PFSK-1 (cell line): ENCODE measurements around the gene USP32.

Experiments
- FOXP2 ChIP-seq: optimal IDR thresholded peaks from 2 replicates; pipeline ENCODE3; 2011; ENCODE audit warnings: borderline replicate concordance, control low read depth, inconsistent platforms; ENCODE audit not compliant: insufficient read depth; ENCODE audit errors: extremely low read length, extremely low read depth
- POLR2AphosphoS5 ChIP-seq: IDR thresholded peaks from 2 replicates; pipeline ENCODE4 v1.6.1; 2012; ENCODE audit warnings: low read depth, mild to moderate bottlenecking, control low read depth, low read length, moderate library complexity
- SIN3A ChIP-seq: IDR thresholded peaks from 2 replicates; pipeline ENCODE4 v1.6.1; 2012; ENCODE audit warnings: mild to moderate bottlenecking, low read length, moderate library complexity, borderline replicate concordance; ENCODE audit not compliant: insufficient read depth
- TAF1 ChIP-seq: IDR thresholded peaks from 2 replicates; pipeline ENCODE4 v1.6.1; 2012; ENCODE audit warnings: low read length, control low read depth, borderline replicate concordance; ENCODE audit not compliant: insufficient read depth
- TF ChIP-seq, protein P1 (sequence below), 2 experiments: IDR thresholded peaks; 2 replicates each; pipeline versions ENCODE4 v1.6.1 to v1.8.0; 2011 to 2012; ENCODE audit warnings: low read depth in 2 of 2, low read length in 2 of 2, control low read depth in 1 of 2, inconsistent platforms in 1 of 2, mild to moderate bottlenecking in 1 of 2, moderate library complexity in 1 of 2; ENCODE audit not compliant: insufficient read depth in 1 of 2

Gene USP32

DNA sequence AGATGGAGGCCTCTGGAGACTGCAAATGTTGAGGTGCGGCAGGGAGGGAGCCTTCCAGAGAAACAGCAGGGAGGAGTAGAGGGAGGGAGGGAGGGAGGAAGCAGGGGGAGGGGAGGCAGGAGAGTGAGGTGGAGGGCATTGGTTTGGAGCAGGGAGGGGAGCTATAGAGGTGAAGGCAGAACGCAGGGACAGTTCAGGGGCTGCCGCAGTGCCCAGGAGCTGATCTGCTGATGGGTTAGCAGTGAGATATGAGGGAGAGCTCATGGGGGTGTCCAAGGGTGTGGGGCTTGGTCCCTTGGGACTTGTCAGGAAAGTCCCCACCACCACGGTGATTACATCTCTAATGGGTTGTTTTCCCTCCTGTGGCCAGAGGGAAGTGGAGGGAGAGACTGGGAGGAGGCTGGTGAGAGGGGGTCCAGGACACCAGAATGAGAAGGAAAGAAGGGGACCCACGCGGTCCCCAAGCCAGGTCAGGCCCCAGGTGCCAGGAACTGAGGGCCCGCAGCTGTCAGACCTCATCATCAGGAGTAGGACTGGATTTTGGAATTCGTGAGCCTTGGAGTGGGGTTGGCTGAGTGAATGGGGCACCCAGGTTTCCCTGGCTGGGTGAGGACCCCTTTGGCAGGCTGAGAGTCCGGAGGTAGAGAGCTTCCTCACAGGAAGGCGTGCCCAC, 231.0 kb downstream of the USP32 start:
- TF ChIP-seq TAF1 (no peak), FOXP2 (no peak), POLR2AphosphoS5 (no peak), SIN3A (no peak)
- TF ChIP-seq, protein P1, sequence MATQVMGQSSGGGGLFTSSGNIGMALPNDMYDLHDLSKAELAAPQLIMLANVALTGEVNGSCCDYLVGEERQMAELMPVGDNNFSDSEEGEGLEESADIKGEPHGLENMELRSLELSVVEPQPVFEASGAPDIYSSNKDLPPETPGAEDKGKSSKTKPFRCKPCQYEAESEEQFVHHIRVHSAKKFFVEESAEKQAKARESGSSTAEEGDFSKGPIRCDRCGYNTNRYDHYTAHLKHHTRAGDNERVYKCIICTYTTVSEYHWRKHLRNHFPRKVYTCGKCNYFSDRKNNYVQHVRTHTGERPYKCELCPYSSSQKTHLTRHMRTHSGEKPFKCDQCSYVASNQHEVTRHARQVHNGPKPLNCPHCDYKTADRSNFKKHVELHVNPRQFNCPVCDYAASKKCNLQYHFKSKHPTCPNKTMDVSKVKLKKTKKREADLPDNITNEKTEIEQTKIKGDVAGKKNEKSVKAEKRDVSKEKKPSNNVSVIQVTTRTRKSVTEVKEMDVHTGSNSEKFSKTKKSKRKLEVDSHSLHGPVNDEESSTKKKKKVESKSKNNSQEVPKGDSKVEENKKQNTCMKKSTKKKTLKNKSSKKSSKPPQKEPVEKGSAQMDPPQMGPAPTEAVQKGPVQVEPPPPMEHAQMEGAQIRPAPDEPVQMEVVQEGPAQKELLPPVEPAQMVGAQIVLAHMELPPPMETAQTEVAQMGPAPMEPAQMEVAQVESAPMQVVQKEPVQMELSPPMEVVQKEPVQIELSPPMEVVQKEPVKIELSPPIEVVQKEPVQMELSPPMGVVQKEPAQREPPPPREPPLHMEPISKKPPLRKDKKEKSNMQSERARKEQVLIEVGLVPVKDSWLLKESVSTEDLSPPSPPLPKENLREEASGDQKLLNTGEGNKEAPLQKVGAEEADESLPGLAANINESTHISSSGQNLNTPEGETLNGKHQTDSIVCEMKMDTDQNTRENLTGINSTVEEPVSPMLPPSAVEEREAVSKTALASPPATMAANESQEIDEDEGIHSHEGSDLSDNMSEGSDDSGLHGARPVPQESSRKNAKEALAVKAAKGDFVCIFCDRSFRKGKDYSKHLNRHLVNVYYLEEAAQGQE (IDR thresholded peaks at IDR 0.05; ENCODE audit: insufficient read depth in 1 of 2, low read depth in 2 of 2, low read length in 2 of 2), result no peak

DNA sequence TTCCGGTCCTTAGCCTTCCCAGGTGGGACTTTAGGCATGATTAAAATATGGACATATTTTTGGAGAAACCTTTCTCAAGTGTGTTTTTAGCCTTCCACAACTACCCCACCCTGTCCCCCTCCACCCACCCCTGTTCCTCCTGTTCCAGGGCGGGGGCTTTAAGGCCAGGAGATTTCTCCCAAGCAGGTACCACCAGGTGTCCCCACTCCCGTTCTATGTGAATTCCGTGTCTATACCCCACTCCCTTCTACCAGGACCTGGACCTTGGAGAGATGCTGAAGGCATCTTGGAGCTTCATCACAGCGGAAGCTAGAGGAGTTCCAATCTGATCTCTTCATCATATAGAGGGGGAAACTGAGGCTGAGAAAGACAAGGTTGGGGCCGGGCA, 232.5 kb downstream of the USP32 start:
- TF ChIP-seq, protein P1 (IDR thresholded peaks at IDR 0.05; ENCODE audit: insufficient read depth in 1 of 2, low read depth in 2 of 2, low read length in 2 of 2), result no peak
- TF ChIP-seq POLR2AphosphoS5 (no peak), TAF1 (no peak), FOXP2 (no peak), SIN3A (no peak)

DNA sequence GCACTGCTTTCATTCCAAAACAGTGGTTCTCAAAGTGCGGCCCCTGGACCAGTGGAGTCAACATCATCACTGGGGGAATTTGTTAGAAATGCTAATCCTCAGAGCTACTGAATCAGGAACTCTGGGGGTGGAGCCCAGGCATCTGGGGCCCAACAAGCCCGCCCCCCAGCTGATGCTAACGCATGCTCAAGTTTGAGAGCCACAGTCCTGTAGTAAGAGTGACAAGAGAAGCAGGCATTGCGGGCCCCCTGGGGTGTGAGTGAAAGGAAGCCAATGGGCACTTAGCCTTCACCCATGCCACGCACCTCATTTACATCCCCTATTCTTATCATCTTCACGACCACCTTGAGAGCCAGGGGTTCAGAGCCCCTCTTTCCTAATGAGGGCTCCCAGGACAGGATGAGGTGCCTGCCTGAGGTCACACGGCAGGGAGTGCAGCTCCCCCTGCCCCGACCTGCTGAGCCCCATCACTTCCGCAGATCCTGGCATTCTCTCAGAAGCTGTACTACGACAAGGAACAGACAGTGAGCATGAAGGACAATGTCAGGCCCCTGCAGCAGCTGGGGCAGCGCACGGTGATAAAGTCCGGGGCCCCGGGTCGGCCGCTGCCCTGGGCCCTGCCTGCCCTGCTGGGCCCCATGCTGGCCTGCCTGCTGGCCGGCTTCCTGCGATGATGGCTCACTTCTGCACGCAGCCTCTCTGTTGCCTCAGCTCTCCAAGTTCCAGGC, 233.0 kb downstream of the USP32 start:
- TF ChIP-seq POLR2AphosphoS5, result no peak
- no peak for TF ChIP-seq FOXP2

DNA sequence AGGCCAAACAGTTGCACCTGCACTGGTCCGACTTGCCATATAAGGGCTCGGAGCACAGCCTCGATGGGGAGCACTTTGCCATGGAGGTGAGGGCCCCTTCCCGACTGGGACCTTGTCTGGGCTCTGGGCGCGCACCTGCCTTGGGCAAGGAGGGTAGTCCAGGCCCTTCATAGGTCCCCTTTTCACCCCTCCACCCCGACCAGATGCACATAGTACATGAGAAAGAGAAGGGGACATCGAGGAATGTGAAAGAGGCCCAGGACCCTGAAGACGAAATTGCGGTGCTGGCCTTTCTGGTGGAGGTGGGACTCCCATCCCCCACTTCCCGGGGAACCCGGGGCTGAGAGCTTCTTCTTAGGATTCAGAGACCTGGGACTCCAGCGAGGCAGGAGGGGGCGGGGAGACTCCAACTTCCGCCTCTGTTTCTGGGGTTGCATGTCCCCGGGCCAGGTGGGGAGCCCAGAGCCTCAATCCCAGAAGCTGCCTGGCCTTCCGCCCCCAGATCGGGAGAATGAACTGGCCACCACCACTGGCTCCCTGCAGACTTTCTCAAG, 234.4 kb downstream of the USP32 start:
- no peak for TF ChIP-seq FOXP2
- TF ChIP-seq TAF1, result no peak
- no peak for TF ChIP-seq POLR2AphosphoS5
- TF ChIP-seq, protein P1 (IDR thresholded peaks at IDR 0.05; ENCODE audit: insufficient read depth in 1 of 2, low read depth in 2 of 2, low read length in 2 of 2), result no peak
- no peak for TF ChIP-seq SIN3A

DNA sequence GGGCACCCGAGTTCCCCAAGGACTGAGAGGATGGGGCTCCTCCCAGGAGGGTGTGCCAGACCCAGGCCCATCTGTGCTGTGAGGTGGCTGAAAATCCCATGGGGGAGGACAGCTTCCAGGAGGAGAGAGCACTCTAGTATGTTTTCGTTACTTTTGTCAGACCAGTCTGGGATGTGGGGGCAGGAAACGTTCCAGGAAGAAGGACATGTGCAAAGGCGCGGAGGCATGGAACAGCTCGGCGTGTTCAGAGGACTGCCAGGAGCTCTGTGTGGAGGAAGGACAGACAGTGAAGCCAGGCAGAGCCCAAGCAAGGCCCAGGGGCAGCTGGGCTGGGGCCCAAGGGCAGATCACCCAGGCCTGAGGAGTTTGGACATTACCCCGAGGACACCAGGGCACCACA, 235.2 kb downstream of the USP32 start:
- no peak for TF ChIP-seq POLR2AphosphoS5
- TF ChIP-seq, protein P1 (IDR thresholded peaks at IDR 0.05; ENCODE audit: insufficient read depth in 1 of 2, low read depth in 2 of 2, low read length in 2 of 2), result no peak
- no peak for TF ChIP-seq FOXP2
- TF ChIP-seq SIN3A, result no peak
- TF ChIP-seq TAF1, result no peak
